Measurements from ENCODE around the gene CLSTN1.
"Not testable (repeated sequence)": the region's sequence is repeated elsewhere in the genome, so short reads cannot be mapped to it uniquely, and the experiment has no call there.

CLSTN1 gene

DNA sequence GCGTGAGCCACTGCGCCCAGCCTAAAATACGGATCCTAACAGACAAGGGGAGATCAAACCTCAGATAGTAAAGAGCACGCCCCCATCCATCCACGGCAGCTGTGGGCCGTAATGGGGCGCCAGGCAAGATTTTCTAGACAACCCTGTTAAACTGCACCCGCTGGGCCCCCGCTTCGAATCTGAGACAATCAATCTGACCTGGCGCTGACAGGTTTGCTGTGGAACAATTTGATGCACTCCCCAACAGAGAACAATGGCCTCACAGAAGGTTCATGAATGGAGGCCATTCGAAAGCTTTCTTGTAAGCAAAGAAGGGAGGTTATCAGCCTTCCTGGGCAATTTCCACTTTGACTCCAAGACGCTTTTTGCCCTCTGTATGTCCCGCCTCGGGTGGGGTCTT is 30.5 kb downstream of the CLSTN1 start:
- TF ChIP-seq, protein P1, sequence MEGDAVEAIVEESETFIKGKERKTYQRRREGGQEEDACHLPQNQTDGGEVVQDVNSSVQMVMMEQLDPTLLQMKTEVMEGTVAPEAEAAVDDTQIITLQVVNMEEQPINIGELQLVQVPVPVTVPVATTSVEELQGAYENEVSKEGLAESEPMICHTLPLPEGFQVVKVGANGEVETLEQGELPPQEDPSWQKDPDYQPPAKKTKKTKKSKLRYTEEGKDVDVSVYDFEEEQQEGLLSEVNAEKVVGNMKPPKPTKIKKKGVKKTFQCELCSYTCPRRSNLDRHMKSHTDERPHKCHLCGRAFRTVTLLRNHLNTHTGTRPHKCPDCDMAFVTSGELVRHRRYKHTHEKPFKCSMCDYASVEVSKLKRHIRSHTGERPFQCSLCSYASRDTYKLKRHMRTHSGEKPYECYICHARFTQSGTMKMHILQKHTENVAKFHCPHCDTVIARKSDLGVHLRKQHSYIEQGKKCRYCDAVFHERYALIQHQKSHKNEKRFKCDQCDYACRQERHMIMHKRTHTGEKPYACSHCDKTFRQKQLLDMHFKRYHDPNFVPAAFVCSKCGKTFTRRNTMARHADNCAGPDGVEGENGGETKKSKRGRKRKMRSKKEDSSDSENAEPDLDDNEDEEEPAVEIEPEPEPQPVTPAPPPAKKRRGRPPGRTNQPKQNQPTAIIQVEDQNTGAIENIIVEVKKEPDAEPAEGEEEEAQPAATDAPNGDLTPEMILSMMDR (conservative IDR thresholded peaks at IDR 0.05) = no peak
- H3K27ac ChIP-seq = no peak overlapping the region

DNA sequence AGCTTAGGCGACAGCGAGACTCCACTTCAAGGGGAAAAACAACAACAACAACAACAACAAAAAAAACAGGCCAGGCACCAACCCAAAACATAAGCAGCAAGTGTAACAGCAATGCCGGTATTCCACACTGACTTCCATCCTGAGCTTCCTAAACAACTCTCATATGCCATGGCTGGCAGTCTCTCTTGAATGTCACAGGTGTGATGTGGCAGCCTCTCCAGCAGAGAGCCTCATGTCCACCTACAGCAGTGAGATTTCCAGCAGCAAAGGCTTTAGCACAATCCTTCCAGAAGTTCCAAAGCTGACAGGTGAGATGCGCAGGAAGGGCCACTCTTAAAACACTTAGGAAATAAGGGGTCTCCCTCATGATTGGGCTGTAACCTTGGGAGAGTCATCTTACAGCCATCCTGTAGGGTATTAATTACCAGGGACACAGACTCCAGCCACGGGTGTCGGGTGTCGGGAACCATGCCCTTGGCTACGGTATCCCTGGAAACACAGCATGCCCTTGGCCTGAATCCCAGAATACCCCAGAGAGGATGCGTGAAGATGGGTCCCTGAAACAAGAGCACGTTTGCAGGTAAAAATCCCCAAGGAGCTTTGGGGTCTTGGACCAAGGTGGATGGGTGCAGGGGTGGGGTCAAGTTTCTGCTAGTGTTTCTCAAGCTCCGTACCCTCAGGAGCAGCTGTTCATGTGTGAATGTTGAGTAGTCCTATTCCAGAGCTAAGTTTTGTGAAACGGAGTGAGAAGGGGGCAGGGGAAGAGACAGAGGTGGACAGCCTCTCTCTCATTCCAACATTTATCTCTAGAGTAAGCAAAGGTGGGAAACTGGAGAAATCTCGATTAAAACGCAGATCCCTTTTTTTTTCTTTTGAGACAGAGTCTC is 31.4 kb downstream of the CLSTN1 start:
- TF ChIP-seq, protein P1 (conservative IDR thresholded peaks at IDR 0.05) = peak; percentile 64
- H3K27ac ChIP-seq = peak overlapping the region; percentile 29

DNA sequence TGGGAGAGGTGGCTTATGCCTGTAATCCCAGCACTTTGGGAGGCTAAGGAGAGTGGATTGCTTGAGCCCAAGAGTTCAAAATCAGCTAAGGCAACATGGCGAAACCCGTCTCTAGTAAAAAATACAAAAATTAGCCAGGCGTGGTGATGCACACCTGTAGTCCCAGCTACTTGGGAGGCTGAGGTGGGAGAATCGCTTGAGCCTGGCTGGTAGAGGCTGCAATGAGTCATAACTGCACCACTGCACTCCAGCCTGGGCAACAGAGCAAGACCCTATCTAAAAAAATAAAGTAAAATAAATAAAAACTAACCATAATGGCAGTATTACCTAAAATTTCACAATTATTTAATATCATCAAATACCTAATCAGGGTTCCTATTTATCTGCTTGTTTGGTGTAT is 34.1 kb downstream of the CLSTN1 start:
- H3K27ac ChIP-seq = not testable (repeated sequence)

DNA sequence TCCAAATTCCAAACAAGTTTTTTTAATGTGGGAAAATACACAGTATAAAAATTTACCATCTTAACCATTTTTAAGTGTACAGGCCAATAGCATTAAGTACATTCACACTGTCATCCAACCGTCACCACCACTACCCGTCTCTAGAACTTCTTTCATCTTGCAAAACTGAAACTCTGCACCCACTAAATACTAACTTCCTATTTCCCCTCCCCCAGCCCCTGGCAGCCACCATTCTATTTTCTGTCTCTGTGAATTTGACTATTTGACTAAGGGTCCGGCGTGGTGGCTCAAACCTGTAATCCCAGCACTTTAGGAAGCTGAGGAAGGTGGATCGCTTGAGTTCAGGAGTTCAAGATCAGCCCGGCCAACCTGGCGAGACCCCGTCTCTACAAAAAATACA is 36.1 kb downstream of the CLSTN1 start:
- H3K27ac ChIP-seq = no peak overlapping the region

DNA sequence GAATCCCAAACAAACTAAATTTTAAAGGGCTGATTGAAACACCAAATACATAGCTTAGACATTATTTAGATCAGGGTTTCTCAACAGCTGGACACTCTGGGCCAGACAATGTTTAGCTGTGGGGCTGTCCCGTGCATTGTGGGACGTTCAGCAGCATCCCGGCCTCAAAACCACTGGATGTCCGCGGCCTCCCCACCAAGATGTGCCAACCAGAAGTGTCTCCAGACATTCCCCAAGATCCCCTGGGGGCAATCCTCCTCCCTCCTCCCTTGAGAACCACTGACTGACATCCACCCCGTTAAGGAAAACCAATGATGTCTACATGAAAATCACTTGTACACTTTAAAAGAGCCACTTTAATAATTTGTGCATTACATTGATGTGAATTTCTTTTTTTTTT is 38.4 kb downstream of the CLSTN1 start:
- TF ChIP-seq, protein P1 (conservative IDR thresholded peaks at IDR 0.05) = no peak
- H3K27ac ChIP-seq = peak overlapping the region; percentile 19; the same call in 1 of the 2 replicates

More for the DNA sequence above, 36.1 kb downstream of the CLSTN1 start:
- TF ChIP-seq, protein P1 (conservative IDR thresholded peaks at IDR 0.05) = no peak

DNA sequence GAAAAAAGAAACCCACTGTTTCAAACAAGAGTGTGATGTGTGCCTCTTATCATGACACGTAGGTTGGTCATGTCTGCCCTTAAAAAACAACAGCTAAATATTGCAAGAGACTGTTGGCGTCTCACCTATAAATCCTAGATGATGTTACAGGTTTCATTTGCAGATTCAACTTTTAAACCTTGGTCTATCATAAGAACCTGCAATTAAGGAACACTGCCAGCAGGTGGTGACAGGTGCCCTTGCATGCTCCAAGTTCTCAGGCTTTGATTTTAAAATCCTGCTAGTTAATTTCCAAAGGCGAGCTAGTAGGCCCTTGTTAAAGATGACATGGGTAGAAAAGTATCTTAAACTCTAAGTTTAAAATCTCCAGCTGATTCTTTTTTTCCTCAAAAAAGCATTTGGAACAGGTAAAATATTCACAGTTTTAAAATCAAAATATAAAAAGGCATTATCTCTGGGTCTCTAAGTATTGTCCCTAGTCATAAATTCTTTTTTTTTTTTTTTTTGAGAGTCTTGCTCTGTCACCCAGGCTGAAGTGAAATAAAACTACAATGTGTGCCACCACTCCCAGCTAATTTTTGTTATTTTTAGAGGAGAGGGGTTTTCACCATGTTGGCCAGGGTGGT is 39.1 kb downstream of the CLSTN1 start:
- peak overlapping the region; percentile 69; the same call in 1 of the 2 replicates for H3K27ac ChIP-seq
- TF ChIP-seq, protein P1 (conservative IDR thresholded peaks at IDR 0.05) = peak; percentile 90

DNA sequence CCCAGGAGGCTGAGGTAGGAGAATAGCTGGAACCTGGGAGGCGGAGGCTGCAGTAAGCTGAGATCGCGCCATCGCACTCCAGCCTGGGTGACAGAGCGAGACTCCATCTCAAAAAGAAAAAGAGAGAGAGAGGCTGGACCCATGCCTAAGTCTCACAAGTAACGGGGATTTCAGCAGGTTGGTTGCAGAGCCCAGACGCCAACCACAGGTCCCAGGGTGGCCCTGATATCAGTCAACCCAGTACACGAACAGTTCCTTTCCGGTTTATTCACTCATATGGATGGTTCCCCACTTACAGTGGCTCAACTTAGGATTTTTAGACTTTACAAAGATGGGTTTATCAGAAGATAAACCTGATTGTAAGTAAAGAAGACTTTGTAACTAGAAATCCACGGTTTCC is 40.9 kb downstream of the CLSTN1 start:
- peak overlapping the region; percentile 69 for H3K27ac ChIP-seq
- TF ChIP-seq, protein P1 (conservative IDR thresholded peaks at IDR 0.05) = no peak

Data from VCaP (cell line).